Left lung (tissue), 10 donors: Measurements from ENCODE around the gene MYOM1. TPM values are rescaled to one million over a fixed set of nuclear protein-coding genes. Genes with fewer than 3 reads are reported as not detected.

Experiments used
- ATAC-seq: fragments of 200-7000 bp; cut with Tn5 transposase; one replicate; pipeline ENCODE4 v1.9.1; 2020; ENCODE audit warnings: moderate library complexity
- DNase-seq, 4 donors: peaks; one replicate each; pipeline ENCODE4 v3.0.0-alpha.2; 2013 to 2020
- H3K27ac ChIP-seq, 2 donors: fragments of 200-600 bp; sonication (generic) in 1 of 2; one replicate each; pipeline versions ENCODE4 v1.5.0 to v1.8.0; 2020 to 2021
- H3K27me3 ChIP-seq, 2 donors: fragments of 200-600 bp; sonication (generic) in 1 of 2; one replicate each; pipeline versions ENCODE4 v1.5.0 to v1.8.0; 2020 to 2021
- H3K36me3 ChIP-seq, 2 donors: fragments of 200-600 bp; sonication (generic) in 1 of 2; one replicate each; pipeline versions ENCODE4 v1.5.0 to v1.8.0; 2020 to 2021
- H3K4me1 ChIP-seq, 2 donors: fragments of 200-600 bp; one replicate each; pipeline ENCODE4 v1.8.0; 2021
- H3K4me3 ChIP-seq, 2 donors: fragments of 200-600 bp; sonication (generic) in 1 of 2; one replicate each; pipeline versions ENCODE4 v1.5.0 to v1.8.0; 2020 to 2021; ENCODE audit warnings: mild to moderate bottlenecking in 1 of 2
- H3K9me3 ChIP-seq, 2 donors: fragments of 200-600 bp; sonication (generic) in 1 of 2; one replicate each; pipeline versions ENCODE4 v1.5.0 to v1.8.0; 2020 to 2021
- CTCF ChIP-seq, 2 donors: fragments of 200-600 bp; sonication (generic) in 1 of 2; IDR thresholded peaks; one replicate each; pipeline versions ENCODE4 v1.5.0 to v1.8.0; 2021; ENCODE audit warnings: antibody characterized with exemption in 2 of 2
- intact Hi-C, 2 donors: fragments of 100-400 bp; cut with DNase I; formaldehyde crosslinking; loops; one replicate each; pipeline versions ENCODE4 v1.11.2 to v1.14.2; 2022
- polyA plus RNA-seq, 6 donors: library from polyadenylated mRNA; unstranded; fragments of 120-200 nt; gene quantifications; one replicate each; pipeline ENCODE4 v1.2.1, GENCODE V29; 2013; ENCODE audit not compliant: insufficient read length in 6 of 6
- total RNA-seq, 2 donors: library from RNA; stranded (reverse); fragmentation: NEBNext Ultra II Directional; extraction: Animal tissue kit (Norgen Biotek cat#: 25700); gene quantifications; one replicate each; pipeline ENCODE4 v1.2.1, GENCODE V29; 2021
- donor health status: DM: no; HTN: yes; CAD: no.
- donor health status: DM: no; HTN: no; CAD: no.

The MYOM1 gene
- total and polyA plus RNA-seq, 8 donors = 1.5 to 4.5 (median 2.4) TPM

- Histone ChIP-seq H3K4me1 (peaks cover 0 to 8% of the 10 kb centered on the region in 2 donors), H3K36me3 (no peaks in the 10 kb centered on the region), H3K4me3 (no peak overlapping the region), H3K9me3 (no peaks in the 10 kb centered on the region), H3K27me3 (no peaks in the 10 kb centered on the region), H3K27ac (no peak overlapping the region)
- no peak for ATAC-seq
- TF ChIP-seq CTCF (IDR thresholded peaks at IDR 0.05) = no peak
- intact Hi-C loops = no loop called here
- no peak for DNase-seq
Measured at GRCh38 chr18:3114451-3114850, 105.3 kb downstream of the MYOM1 start.

GRCh38 chr18:3114026-3114425 lies 105.7 kb downstream of the MYOM1 start:
- no peak for TF ChIP-seq CTCF (IDR thresholded peaks at IDR 0.05)
- Histone ChIP-seq H3K36me3 (no peaks in the 10 kb centered on the region), H3K27me3 (no peaks in the 10 kb centered on the region), H3K4me3 (no peak overlapping the region), H3K9me3 (no peaks in the 10 kb centered on the region), H3K4me1 (peaks cover 0 to 8% of the 10 kb centered on the region in 2 donors), H3K27ac (no peak overlapping the region)
- no peak for ATAC-seq
- no peak for DNase-seq
- intact Hi-C loops = no loop called here

GRCh38 chr18:3111523-3112240 lies 108.1 kb downstream of the MYOM1 start:
- intact Hi-C loops = no loop called here
- no peaks in the 10 kb centered on the region for H3K36me3 ChIP-seq
- H3K27me3 ChIP-seq = no peaks in the 10 kb centered on the region
- no peaks in the 10 kb centered on the region for H3K9me3 ChIP-seq
- peaks cover 0 to 8% of the 10 kb centered on the region in 2 donors for H3K4me1 ChIP-seq
- TF ChIP-seq CTCF (IDR thresholded peaks at IDR 0.05) = no peak
- no peak overlapping the region for H3K4me3 ChIP-seq
- DNase-seq = no peak
- no peak for ATAC-seq
- H3K27ac ChIP-seq = no peak overlapping the region

- ATAC-seq (no peak), DNase-seq (no peak)
- Histone ChIP-seq H3K27me3 (no peaks in the 10 kb centered on the region), H3K27ac (no peak overlapping the region), H3K9me3 (no peaks in the 10 kb centered on the region), H3K4me1 (peaks cover 0 to 1% of the 10 kb centered on the region in 2 donors), H3K36me3 (no peaks in the 10 kb centered on the region), H3K4me3 (no peak overlapping the region)
- TF ChIP-seq CTCF (IDR thresholded peaks at IDR 0.05) = no peak
- intact Hi-C loops = no loop called here
Measured at GRCh38 chr18:3110034-3110752, 109.6 kb downstream of the MYOM1 start.

GRCh38 chr18:3107740-3108151 lies 112.0 kb downstream of the MYOM1 start:
- Histone ChIP-seq H3K4me1 (no peaks in the 10 kb centered on the region), H3K9me3 (no peaks in the 10 kb centered on the region), H3K4me3 (no peak overlapping the region), H3K27me3 (no peaks in the 10 kb centered on the region), H3K36me3 (no peaks in the 10 kb centered on the region), H3K27ac (no peak overlapping the region)
- intact Hi-C loops = no loop called here
- TF ChIP-seq CTCF (IDR thresholded peaks at IDR 0.05) = no peak
- ATAC-seq (no peak), DNase-seq (no peak)
